HG03045 (cell line): ENCODE results near the gene STARD3.

ENCODE experiments used
- ATAC-seq: cut with Tn5 transposase; IDR thresholded peaks from one replicate; pipeline ENCODE4 v1.9.1; 2021; ENCODE audit warnings: mild to moderate bottlenecking, moderate library complexity; ENCODE audit not compliant: unreplicated experiment

The STARD3 gene

DNA sequence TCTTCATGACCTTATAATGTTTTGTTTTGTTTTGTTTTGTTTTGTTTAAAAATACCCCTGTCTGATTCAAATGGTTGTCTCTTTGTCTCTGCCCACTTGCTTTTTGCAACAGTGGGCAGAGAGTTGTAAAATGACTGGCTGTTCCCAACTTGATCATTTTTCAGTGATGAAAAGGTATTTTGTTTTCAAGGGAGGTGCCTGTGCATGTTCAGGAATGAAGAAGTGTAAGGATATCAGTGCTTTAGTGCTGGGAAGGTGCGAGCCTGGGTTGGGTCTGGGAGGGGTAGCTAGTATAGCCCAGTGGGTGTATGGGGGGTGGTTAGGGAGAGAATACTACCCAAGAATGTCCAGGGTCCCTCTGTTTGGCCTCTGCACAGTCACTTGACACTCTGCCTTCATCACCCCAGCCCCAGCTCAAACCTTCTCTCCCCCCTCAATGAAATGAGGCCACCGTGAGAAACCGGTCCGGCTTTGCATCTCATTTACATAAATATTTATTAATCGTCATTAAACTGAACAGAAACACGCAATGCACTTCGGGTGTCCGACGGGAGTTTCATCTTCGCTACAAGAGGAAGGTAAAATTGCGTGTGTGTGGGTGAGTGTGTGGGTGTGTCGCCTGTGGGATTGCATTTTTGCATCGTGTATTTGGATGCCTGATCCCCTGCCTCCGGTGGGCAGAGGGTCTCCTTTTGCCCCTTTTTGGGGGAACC, 33.5 kb upstream of the STARD3 start:
- no peak for ATAC-seq

DNA sequence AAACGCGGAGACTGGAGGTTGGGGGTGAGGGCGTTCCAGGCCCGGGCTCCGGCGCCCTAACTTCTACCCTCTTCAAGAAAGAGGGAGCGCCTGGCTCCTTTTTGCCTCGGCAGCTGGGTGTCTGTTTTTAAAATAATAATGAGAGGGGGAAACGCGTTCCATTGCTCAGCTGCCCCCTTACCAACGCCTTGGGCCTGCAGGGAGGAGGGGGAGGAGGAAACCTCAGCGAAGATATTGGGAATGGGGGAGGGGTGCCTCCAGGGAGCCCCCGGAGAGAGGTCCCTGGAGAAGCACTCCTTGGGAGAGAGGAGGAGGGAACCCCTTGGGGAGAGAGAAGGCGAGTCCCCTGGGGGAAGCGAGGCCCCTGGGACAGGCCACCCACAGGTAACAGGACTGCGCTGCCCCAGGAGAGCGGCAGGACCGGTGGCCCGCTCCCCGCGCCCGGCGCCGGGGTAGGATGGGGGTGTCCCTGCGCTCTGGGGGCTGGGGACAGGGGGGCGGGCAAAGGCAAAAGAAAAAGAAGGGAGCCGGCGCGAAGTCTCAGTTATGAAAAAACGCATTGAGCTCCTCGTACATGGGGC, 31.9 kb upstream of the STARD3 start:
- no peak for ATAC-seq

DNA sequence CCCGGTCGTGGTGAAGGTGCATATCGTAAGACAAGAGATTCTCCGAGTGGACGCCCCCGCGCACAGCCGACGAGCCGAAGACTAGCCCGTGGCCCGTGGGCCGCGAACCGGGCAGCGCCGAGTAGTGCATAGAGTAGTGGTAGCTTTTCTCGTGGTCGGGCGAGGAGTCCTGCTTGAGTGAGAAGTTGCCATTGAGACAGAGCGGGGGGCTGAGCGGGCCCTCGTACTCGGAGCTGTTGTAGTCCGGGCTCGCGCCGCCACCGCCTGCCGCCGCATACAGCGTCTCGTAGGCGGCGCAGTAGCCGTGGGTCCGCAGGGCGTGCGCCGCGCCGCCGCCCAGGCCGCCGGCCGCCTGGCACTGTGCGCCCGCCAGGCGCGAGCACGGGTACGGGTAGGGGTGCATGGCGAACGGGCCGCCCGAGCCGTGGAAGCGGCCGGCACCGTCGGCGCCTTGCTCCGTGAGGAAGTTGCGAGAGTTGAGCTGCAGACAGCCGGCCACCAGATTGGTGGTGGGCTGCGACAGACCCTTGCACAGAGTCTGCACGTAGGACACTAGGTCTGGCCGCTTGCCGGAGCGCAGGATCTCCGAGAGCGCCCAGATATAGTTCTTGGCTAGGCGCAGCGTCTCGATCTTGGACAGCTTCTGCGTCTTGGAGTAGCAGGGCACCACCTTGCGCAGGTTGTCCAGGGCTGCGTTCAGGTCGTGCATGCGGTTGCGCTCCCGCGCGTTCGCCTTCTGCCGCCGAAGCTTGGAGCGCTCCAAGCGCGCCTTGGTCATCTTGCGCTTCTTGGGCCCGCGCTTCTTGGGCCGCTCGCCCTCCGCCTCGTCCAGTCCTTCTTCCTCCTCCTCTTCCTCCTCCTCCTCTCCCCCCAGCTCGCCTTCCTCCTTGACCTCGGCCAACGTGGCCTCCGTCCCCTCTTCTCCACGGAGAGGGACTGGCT, 31.2 kb upstream of the STARD3 start:
- no peak for ATAC-seq

DNA sequence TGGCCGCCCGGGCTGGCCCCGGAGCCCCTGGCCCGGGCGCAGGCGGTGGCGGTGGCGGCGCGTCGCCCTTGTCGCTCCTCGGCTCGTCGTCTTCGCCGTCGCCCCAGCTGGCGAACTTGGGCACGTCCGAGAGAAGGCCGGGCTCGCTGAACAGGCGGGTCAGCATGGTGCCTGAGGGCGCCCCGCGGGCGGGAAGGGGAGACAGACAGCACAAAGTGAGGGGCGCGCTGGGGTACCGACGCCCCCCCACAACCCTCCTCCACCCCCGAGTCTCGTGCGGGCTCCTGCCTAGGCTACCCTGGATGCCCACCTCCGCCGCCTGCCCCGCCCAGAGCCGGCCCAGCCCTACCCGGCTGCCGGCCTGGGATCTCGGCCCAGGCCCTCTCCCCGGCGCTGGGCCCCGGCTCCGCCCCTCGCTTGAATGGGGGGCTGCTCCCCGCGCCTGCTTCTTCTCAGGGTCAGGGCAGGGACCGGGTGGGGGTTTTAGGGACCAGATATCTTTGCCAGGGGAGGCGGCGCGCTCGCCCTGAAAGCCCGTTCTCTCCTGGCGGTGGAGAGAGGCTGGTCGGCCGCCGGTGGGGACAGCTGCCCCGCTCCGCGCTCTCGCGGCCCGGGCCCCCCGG, 30.4 kb upstream of the STARD3 start:
- ATAC-seq: no peak

DNA sequence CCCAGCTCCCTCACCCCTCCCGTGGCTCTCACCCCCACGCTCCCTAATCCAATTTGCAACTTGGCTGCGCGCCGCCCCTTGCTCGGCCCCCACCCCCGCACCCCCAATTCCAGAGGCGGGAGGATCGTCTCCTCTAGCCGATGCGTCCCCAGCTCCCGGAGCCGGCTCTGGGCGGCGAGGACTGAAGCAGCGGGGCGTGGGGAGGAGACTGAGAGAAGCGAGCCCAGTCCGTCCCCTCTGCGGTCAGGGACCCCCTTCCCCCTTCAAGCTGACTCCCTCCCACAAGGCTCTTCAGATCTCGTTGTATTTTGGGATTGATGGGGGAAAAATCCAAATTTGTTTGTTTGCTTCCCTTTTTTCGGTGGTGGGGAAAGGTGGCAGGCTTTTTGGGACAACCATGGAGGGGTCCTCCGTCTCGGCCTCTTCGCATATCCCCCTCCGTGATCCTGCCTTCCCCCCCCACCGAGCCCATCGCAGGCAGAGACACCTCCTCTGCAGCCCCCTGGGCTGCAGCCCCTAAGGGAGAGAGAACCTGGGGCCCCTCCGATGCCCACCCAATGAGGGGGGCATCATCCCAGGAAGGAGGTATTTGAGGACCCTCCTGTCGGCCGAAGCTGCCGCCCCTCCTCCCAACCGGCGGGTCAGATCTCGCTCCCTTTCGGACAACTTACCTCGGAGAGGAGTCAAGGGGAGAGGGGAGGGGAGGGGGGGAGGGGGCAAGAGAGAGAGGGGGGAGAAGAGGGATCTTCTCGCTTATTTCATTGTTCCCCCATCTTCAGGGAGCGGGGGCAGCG, 29.7 kb upstream of the STARD3 start:
- ATAC-seq: no peak

DNA sequence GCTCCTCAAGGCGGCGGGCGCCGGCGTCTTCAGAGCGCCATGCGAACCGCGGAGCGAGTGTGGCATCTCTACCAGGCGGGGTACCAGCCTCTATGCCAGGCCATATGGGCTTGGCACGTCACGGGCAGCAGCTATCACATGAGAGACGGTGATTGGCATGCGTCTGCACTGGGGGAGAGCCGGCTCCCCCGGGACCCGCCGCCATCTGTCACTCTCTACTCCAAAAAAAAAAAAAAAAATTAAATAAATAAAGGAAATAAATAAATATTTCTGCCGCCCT, 29.2 kb upstream of the STARD3 start, which contains the start of gene NEUROD2:
NEUROD2 (minus strand) TSS at position 70 of the 280 bp plus-strand sequence. CDS start 1,321 bp downstream, outside the sequence.
- no peak for ATAC-seq

DNA sequence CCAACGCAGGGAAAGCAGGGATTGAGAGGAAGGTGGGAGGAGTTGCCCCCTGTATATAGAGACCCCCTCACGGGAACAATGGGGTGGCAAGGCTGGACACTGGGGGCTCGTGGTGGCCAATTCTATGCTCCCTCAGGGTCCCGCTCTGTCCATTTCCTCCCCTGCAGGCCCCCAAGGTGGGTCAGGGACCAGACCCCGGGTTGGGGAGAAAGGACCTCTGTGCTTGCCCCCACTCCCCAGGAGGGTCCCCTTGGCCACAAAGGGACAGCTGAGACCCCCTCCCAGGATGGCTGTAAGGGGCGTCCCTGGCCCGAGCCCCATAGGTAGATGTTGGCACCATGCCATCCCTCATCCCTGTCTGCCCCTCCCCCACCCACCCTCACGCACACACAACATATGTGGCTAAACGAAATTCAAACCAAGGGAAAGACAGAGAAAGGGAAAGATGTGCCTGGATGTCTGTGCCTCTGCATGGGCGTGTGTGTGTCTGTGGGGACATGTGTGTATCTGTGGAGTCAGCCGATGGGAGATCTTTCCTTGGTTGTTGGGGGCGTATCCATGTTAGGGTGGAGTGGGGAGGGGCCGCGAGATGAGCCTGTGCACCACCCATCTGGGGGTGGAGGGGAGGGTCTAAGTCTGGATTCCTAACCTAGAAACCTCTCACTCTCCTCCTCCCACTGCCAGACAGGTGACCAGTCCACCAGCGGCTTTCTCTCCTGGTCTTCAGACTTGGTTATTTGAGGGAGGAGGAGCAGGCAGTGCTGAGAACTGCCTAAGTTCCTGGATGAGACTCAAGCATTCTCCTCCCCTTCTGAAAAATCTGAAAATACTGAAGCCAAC, 28.6 kb upstream of the STARD3 start:
- no peak for ATAC-seq

DNA sequence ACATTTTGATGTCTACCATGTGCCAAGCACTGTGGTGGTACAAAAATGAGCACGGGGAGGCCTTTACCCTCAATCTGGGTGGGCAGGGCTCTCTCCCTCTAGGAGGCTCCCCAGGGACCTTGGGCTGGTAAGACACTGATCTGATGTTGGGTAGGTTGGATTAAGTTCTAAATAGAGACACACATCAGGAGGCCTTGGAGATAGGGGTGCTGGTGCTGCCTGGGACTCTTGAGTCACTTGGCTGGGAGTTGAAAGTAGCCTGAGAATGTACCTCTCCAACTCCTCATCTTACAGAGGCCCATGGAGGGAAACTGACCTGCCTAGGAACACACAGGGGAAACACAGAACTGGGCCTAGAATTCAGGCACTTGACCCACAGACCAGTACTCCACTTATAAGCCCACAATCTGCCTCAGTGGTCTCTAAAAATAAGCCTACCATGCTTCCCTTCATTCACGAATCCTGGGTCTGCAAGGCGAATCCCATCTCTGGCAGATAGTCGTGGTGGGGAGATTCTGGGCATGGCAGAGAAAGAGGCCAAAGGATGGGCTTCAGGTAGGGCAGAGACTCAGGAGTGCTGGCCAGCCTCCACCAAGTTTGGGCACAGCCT, 27.4 kb upstream of the STARD3 start:
- no peak for ATAC-seq

DNA sequence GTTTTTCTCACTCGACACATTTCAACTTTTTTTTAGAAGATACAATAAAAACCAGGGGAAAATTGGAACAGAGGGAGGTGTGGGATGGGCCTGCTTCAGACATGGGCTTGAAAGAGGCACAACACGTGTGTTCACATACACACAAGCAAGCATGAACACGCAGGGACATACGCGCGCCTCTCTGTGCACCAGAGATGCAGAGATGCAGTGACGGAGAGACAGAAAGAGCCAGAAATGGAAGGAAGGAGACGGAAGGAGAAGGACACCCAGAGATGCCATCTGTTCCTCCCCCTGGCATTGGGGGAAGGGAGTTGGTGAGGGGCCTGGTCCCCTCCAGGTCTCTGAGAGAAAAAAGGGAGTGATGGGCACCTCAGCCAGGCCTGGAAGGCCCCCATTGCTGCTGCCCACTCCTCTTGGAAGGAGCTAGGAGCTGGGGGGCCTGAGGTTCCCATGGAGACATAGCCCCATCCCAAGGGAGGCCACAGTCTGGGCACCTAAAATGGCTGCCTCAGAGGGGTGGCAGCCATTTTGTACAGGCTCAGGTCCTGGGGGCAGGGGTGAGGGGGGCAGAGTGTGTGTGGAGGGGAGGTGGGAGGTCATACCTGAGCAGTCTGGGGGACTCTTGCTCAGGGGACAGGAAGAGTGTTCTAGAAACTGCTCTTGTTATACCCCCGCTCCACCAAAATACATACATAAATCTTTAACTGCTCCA, 25.4 kb upstream of the STARD3 start:
- no peak for ATAC-seq

DNA sequence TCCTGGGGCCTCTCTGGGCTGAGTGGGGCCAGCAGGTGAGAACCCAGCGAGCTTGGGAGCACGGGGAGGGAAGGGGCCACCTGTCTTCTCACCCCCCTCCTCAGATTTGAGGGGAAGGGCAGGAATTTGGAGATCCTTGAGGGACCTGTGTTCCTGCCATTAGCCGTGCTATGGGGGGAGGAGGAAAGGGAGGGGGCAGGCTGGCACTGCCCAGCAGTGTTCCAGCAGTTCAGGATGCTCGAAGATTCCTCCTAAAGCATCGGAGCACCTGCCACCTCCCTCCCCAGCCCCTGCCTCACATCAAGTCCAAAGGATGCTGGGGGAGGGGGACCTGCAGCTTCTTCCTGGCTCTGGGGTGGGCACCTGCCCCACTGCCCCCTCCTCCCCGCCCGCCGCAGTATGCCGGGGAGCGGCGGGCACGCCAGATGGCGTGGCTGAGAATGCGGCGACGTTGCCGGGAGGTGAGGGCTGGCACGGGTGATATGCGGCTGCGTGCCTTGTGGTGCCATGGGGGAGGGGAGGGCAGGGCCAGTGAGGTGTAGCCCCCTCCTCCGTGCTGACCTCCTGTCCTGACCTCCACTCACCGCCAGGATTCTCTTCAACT, 24.6 kb upstream of the STARD3 start:
- ATAC-seq: no peak

DNA sequence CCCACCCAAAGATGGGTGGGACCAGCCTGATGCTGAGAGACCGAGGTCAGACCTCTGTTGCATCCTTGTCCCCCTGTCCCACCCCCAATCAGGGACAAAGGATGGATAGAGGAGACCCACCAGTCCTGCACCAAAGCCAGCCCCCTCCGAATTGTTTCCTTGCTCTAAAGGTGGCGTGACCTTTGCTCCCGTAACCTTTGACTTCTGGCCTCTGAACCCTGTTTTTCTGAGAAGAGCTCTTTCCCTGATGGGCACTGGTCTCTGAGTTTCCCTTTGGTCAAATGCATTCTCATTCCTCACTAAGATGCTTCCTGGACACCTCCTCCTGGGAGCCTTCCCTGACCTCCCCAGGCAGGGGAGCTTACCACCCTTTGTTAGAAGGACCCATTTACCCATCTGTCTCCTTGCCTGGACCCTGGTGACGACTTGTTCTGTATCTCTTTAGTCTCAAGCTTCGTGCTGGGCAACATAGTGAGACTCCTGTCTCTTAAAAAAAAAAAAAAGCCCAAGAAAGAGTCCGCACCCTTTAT, 23.9 kb upstream of the STARD3 start:
- ATAC-seq: no peak

DNA sequence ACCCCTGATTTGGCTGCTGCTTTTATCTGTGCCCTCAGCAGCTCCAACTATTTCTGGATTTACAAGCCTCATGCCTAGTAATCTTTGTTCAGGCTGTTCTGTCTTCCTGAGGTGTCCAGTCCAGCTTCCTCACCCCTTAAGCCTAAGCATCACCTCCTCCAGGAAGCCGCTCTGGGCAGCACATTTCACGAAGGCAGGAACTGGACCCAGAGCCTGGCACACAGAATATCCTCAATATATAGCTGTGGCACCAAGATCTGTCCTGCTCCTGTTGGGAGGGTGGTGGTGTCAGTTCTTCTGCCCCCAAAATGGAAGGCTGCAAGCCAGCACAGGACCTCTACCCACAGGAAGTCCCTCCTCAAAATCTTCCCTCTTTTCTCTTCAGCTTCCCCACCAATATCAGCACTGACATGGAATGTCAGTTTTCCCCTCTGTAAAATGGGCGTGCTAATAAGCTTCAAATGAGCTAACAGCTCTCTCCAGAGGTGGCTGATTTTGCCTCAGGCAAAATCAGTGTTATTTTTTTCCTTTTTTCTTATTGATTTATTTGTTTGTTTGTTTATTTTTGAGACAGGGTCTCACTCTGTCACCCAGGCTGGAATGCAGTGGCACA, 22.3 kb upstream of the STARD3 start:
- ATAC-seq: no peak

DNA sequence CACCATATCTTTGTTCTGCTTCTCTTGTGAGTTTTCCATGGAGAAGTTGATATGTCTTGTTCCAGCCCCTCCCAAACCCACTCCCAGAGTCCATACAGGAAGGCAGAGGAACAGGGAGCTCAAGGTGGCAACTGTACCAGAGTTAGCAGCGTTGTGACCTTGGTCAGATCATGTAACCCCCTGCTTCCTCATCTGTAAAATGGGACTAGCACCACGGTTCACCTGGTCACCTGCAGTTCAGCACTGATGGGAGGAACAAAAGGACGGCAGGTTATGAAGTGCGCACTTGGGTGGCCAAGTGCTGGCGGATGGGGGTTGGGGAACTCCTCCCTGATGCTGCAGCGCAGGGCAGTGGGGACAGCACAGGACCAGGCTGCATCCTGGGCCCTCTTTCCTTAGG, 21.5 kb upstream of the STARD3 start:
- no peak for ATAC-seq

DNA sequence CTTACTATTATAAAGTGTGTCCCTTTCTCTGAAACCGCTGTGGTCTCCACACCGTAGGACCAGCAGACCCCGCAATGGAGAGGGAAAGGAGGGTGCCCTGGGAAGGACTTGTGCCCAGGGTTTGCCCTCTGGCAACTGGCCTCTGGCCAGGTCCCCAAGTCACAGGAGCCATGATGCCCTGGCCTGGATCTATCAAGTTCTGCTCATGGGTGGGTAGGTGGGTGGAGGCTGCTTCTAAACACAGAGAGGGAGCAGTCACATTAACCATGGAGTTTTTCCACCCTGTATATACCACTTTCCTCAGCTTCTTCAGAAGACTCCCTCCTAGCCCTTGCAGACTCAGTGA, 19.9 kb upstream of the STARD3 start:
- no peak for ATAC-seq

DNA sequence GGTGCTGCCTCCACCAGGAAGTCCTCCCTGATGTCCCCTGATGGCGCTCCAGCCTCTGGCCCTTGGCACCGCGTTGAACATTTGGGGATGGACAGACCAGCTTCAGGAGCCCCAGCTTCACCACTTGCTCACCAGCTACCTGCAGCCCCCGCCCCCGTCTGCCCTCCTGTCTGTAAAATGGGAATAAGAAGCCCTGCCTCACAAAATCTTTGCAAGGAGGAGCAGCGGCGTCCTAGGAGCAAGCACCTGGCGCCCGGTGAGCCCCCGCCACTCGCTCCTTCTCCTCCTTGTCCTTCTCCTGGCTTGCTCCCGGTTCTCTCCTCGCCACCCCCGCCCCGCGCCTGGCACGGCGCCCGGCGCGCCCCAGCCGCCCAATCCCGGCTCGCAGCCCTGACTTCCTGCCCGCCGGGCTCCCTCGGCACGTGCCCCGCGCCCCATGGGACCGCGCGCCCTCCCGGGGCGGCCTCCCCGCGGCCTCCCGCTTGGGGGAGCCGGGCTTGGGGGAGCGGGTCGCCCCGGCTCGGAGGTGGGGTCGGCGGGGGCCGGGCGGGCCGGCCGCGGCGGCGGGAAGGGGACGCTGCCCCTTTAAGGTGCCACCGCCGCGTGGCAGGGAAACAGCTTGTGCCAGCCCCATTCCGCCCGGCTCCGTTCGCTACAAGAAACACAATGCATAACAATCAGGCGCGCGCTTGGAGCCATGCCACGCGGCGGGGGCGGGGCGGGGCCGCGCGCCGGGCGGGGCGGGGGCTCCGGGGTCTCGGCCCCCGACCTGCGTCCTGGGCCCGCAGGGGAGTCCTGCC, 19.3 kb upstream of the STARD3 start:
- no peak for ATAC-seq

DNA sequence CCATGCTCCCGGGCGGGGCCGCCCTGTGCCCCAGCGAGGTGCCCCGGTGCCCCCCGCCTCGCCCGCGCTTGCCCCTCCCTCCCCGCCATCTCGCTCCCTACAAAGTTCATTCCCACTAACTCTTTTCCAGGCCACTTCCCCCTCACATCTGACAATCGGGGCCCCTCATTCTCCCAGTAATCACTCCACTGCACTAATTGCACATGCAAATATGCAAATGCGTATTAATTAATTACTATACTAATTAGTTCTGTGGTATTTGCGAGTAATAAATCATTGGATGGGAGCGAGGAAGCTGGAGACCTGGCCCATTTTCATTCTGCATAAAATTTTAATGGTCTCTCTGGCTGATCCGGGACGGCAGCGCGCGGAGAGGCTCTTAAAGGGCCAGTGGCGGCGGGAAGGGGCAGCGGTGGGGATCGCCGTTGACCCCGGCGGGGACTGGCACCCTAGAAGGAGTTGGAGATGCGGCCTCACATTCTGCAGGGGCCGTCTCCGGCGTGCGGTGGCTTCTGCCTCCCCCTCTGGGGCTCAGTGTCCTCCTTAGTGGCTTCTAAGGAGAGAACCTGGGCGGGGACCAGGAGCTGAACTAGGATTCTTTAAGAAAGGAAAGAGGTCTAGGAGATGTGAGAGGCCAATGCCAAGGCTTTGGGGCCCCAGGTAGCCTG, 18.6 kb upstream of the STARD3 start:
- no peak for ATAC-seq
